ENCODE measurements around the gene FXR2. TPM values are rescaled to one million over a fixed set of nuclear protein-coding genes. Genes with fewer than 3 reads are reported as not detected.

FXR2 gene
- total and polyA plus RNA-seq, 2 experiments from 2014 or later = 65.0 to 65.5 TPM

- no peak within 1 kb of the TSS for H3K4me3 ChIP-seq
- peaks cover 31% of the 10 kb centered on the region for H3K36me3 ChIP-seq
- DNase-seq (ENCODE audit: low read depth in 1 of 2, low spot score in 1 of 2) = no peak
- TF ChIP-seq, protein P1, sequence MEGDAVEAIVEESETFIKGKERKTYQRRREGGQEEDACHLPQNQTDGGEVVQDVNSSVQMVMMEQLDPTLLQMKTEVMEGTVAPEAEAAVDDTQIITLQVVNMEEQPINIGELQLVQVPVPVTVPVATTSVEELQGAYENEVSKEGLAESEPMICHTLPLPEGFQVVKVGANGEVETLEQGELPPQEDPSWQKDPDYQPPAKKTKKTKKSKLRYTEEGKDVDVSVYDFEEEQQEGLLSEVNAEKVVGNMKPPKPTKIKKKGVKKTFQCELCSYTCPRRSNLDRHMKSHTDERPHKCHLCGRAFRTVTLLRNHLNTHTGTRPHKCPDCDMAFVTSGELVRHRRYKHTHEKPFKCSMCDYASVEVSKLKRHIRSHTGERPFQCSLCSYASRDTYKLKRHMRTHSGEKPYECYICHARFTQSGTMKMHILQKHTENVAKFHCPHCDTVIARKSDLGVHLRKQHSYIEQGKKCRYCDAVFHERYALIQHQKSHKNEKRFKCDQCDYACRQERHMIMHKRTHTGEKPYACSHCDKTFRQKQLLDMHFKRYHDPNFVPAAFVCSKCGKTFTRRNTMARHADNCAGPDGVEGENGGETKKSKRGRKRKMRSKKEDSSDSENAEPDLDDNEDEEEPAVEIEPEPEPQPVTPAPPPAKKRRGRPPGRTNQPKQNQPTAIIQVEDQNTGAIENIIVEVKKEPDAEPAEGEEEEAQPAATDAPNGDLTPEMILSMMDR (IDR thresholded peaks at IDR 0.05; ENCODE audit: low read depth, low read length) = no peak
- H3K27me3 ChIP-seq = no peaks in the 10 kb centered on the region
- no peaks in the 10 kb centered on the region for H3K9me3 ChIP-seq (ENCODE audit: low read depth)
- peak within 1 kb of the TSS; percentile 57 for H3K27ac ChIP-seq
- no peaks in the 10 kb centered on the region for H3K4me1 ChIP-seq (ENCODE audit: low read depth)
These were observed 24.6 kb downstream of the FXR2 start, which contains the start of gene SOX15 for GRCh38 chr17:7589891-7590691. Gene SOX15, minus strand, starts transcription at chr17:7590094. Its CDS starts 418 bp downstream, at chr17:7589676.

DNA sequence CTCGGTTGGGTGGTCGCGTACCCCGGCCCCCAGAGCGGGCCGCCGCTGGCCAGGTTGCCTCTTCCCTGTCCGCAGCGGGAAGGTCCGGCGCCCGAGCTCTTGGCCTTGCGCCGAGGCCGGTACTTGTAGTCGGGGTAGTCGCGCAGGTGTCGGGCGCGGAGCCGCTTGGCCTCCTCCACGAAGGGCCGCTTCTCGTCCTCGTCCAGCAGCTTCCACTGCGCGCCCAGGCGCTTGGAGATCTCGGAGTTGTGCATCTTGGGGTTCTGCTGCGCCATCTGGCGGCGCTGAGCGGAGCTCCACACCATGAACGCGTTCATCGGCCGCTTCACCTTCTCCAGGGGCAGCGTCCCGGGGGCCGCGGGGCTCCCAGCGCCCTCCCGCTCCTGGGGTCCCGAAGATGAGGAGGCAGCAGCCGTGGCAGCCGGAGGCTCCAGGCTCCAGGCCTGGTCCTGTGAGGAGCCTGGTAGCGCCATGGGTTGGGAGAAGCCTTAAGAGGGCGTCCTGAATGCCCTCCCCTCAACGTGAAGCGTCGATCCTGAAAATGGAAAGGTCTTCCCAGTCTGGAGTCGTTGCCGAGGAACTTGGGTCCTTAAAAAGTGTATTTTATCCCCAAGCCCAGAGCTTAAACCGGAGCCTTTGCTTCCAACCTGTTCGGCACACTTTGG lies 25.4 kb downstream of the FXR2 start:
- H3K4me3 ChIP-seq = no peak overlapping the region
- no peak overlapping the region for H3K27ac ChIP-seq
- H3K4me1 ChIP-seq (ENCODE audit: low read depth) = peaks cover 6% of the 10 kb centered on the region
- DNase-seq (ENCODE audit: low read depth in 1 of 2, low spot score in 1 of 2) = peak; percentile 85 to 88
- H3K36me3 ChIP-seq = peaks cover 25% of the 10 kb centered on the region
- no peaks in the 10 kb centered on the region for H3K27me3 ChIP-seq
- TF ChIP-seq, protein P1 (IDR thresholded peaks at IDR 0.05; ENCODE audit: low read depth, low read length) = peak; percentile 83
- H3K9me3 ChIP-seq (ENCODE audit: low read depth) = no peaks in the 10 kb centered on the region

DNA sequence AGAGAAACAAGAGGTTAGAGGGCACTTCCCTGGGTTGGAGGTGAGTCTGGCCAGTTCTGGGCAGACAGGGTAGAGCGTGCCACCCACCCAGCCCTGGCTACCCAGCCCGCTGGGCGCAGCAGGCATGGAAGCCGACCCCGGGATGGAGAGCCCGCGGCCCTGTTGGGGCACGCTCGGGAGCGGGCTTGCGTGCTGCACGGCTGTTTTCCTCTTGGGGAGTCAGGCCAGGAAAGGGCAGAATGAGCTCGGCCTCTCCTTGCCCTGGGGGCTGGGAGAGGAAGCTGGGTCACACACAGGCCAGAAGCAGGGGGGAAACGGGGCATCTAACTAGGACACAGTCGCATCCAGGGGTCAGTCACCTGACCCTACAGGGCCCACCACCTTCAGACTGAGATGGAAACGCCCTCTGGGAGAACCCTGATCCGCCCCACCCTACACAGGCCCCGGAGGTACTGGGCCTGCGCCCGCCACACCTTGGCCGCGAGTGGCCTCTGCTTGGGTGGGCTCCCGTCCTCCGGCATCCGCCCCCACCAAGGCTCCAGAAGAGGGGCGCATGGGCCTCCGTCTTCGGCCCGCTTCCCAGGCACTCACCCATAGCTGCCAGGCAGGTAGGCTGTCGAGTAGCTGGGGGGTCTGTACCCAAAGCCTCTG lies 26.0 kb downstream of the FXR2 start:
- H3K27ac ChIP-seq = no peak overlapping the region
- peaks cover 7% of the 10 kb centered on the region for H3K4me1 ChIP-seq (ENCODE audit: low read depth)
- no peak overlapping the region for H3K4me3 ChIP-seq

DNA sequence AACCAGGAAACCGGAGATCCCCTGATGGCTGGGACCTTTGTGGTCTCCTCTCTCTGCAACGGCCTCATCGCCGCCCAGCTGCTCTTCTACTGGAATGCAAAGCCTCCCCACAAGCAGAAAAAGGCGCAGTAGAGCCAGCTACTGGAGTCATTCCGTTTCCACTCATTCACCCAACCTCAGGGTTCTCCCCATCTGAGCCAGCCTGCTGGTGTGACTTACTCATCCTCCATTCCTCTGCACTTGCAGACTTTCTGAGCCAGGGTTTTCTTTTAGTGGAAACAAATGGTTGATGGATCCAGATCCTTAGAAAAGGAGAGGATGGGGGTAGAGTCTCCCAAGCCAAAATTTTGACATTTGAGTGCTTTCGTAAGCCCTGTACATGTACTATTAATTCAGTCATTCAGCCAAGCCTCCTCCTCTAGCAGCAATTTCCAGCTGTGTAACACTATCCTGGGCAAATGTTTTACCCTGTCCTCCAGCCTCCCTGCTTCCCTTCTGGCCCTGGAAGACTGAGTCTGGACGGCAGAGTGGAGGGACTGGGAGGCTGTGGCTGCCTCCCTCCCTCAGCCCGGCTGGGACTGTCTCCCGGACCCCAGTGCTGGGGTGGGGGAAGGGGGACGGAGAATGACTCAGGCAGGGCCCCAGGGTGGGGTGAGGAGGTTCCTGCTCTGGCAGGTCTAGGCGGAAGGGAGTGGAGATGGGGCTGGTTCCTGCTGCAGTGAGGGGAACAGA lies 27.1 kb downstream of the FXR2 start:
- TF ChIP-seq, protein P1 (IDR thresholded peaks at IDR 0.05; ENCODE audit: low read depth, low read length) = no peak
- no peak overlapping the region for H3K27ac ChIP-seq
- no peaks in the 10 kb centered on the region for H3K27me3 ChIP-seq
- peaks cover 15% of the 10 kb centered on the region for H3K4me1 ChIP-seq (ENCODE audit: low read depth)
- H3K4me3 ChIP-seq = no peak overlapping the region
- DNase-seq (ENCODE audit: low read depth in 1 of 2, low spot score in 1 of 2) = peak in 1 of 2 donors; percentile 76
- H3K9me3 ChIP-seq (ENCODE audit: low read depth) = no peaks in the 10 kb centered on the region
- H3K36me3 ChIP-seq = peaks cover 9% of the 10 kb centered on the region

More for the DNA sequence above, 26.0 kb downstream of the FXR2 start:
- no peak for DNase-seq (ENCODE audit: low read depth in 1 of 2, low spot score in 1 of 2)
- TF ChIP-seq, protein P1 (IDR thresholded peaks at IDR 0.05; ENCODE audit: low read depth, low read length) = no peak
- Histone ChIP-seq H3K36me3 (peaks cover 19% of the 10 kb centered on the region), H3K9me3 (ENCODE audit: low read depth) (no peaks in the 10 kb centered on the region), H3K27me3 (no peaks in the 10 kb centered on the region)

Data from cardiac muscle cell (in vitro differentiated cells and primary cell).